ENCODE data around the gene RPL29. TPM values are rescaled to one million over a fixed set of nuclear protein-coding genes. Genes with fewer than 3 reads are reported as not detected.

The RPL29 gene
- total and polyA plus RNA-seq, 2 of the 13 experiments (the other 11 are each of a cell fraction or from before 2014, with no cell fraction given), result 1,348 to 2,263 TPM

DNA sequence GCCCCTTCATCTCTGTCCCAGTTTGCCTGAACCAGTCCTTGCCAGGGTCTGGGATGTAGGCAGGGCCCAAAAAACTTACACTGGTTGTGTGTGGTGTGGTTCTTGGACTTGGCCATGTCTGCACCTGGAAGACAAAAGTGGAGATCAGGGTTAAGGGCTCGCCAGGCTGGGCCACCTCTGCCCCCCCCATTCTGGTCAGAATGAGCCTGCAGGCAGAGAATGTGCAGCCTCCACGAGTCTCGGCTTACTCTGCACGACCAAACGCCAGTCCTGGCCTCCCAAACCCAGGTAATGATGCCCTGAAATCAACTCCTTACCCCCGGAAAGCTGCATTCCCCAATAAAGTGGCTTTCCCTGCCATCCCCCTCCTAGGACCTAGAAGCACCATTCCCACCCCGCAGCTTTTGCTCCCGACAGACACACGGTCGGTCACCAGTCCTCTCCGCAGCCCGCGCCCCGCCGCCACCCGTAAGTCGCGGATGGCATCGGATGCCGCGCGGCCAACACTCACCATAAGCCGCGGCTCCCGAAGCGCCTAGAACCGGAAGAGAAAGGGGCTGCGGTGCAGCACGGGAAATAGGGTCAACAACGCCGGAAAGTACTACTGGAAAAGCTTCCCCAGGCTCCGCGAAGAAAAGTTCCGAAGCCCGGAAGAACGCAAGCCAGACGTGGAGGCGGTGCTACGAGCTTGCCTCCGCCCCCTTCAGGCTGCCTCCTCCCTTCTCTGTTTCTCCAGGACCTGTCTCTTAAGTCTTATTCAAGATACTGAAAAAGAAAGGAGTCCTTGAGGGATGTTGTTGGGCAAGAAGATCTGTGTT lies at the start of gene RPL29 (continued):
- TF ChIP-seq, protein P1, sequence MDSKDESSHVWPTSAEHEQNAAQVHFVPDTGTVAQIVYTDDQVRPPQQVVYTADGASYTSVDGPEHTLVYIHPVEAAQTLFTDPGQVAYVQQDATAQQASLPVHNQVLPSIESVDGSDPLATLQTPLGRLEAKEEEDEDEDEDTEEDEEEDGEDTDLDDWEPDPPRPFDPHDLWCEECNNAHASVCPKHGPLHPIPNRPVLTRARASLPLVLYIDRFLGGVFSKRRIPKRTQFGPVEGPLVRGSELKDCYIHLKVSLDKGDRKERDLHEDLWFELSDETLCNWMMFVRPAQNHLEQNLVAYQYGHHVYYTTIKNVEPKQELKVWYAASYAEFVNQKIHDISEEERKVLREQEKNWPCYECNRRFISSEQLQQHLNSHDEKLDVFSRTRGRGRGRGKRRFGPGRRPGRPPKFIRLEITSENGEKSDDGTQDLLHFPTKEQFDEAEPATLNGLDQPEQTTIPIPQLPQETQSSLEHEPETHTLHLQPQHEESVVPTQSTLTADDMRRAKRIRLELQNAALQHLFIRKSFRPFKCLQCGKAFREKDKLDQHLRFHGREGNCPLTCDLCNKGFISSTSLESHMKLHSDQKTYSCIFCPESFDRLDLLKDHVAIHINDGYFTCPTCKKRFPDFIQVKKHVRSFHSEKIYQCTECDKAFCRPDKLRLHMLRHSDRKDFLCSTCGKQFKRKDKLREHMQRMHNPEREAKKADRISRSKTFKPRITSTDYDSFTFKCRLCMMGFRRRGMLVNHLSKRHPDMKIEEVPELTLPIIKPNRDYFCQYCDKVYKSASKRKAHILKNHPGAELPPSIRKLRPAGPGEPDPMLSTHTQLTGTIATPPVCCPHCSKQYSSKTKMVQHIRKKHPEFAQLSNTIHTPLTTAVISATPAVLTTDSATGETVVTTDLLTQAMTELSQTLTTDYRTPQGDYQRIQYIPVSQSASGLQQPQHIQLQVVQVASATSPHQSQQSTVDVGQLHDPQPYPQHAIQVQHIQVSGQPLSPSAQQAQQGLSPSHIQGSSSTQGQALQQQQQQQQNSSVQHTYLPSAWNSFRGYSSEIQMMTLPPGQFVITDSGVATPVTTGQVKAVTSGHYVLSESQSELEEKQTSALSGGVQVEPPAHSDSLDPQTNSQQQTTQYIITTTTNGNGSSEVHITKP (CRISPR knock-in tag; IDR thresholded peaks at IDR 0.05; ENCODE audit: low read depth), result no peak; the same call in 1 of the 2 replicates
- TF ChIP-seq U2AF1 (optimal IDR thresholded peaks at IDR 0.05; ENCODE audit: low read depth, low read length), result peak; percentile 78
- peak; percentile 94 for TF ChIP-seq HDAC1 (CRISPR knock-in tag; IDR thresholded peaks at IDR 0.05)
- TF ChIP-seq NKX3-1 (CRISPR knock-in tag; IDR thresholded peaks at IDR 0.05), result peak; percentile 88
- peak; percentile 29; the same call in 1 of the 2 replicates for TF ChIP-seq DNMT1 (CRISPR knock-in tag; IDR thresholded peaks at IDR 0.05)
- peak; percentile 83 for TF ChIP-seq ZNF331 (CRISPR knock-in tag; IDR thresholded peaks at IDR 0.05)
- TF ChIP-seq, protein P2, sequence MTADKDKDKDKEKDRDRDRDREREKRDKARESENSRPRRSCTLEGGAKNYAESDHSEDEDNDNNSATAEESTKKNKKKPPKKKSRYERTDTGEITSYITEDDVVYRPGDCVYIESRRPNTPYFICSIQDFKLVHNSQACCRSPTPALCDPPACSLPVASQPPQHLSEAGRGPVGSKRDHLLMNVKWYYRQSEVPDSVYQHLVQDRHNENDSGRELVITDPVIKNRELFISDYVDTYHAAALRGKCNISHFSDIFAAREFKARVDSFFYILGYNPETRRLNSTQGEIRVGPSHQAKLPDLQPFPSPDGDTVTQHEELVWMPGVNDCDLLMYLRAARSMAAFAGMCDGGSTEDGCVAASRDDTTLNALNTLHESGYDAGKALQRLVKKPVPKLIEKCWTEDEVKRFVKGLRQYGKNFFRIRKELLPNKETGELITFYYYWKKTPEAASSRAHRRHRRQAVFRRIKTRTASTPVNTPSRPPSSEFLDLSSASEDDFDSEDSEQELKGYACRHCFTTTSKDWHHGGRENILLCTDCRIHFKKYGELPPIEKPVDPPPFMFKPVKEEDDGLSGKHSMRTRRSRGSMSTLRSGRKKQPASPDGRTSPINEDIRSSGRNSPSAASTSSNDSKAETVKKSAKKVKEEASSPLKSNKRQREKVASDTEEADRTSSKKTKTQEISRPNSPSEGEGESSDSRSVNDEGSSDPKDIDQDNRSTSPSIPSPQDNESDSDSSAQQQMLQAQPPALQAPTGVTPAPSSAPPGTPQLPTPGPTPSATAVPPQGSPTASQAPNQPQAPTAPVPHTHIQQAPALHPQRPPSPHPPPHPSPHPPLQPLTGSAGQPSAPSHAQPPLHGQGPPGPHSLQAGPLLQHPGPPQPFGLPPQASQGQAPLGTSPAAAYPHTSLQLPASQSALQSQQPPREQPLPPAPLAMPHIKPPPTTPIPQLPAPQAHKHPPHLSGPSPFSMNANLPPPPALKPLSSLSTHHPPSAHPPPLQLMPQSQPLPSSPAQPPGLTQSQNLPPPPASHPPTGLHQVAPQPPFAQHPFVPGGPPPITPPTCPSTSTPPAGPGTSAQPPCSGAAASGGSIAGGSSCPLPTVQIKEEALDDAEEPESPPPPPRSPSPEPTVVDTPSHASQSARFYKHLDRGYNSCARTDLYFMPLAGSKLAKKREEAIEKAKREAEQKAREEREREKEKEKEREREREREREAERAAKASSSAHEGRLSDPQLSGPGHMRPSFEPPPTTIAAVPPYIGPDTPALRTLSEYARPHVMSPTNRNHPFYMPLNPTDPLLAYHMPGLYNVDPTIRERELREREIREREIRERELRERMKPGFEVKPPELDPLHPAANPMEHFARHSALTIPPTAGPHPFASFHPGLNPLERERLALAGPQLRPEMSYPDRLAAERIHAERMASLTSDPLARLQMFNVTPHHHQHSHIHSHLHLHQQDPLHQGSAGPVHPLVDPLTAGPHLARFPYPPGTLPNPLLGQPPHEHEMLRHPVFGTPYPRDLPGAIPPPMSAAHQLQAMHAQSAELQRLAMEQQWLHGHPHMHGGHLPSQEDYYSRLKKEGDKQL (CRISPR knock-in tag; IDR thresholded peaks at IDR 0.05; ENCODE audit: low read depth), result 0 out of 2 replicates have a peak, but pooled peaks have one; percentile 35
- TF ChIP-seq ZNF354B (CRISPR knock-in tag; IDR thresholded peaks at IDR 0.05), result 0 out of 2 replicates have a peak, but pooled peaks have one; percentile 81
- TF ChIP-seq ZNF678 (CRISPR knock-in tag; IDR thresholded peaks at IDR 0.05), result no peak
- TF ChIP-seq ZNF615 (CRISPR knock-in tag; IDR thresholded peaks at IDR 0.05; ENCODE audit: borderline replicate concordance), result no peak; the same call in 1 of the 2 replicates
- 0 out of 2 replicates have a peak, but pooled peaks have one; percentile 18 for TF ChIP-seq ZNF33A (CRISPR knock-in tag; IDR thresholded peaks at IDR 0.05; ENCODE audit: borderline replicate concordance)
- TF ChIP-seq SPEN (CRISPR knock-in tag; IDR thresholded peaks at IDR 0.05; ENCODE audit: low read depth), result peak; percentile 100; the same call in 1 of the 2 replicates
- TF ChIP-seq ZNF577 (CRISPR knock-in tag; IDR thresholded peaks at IDR 0.05; ENCODE audit: borderline replicate concordance, low read depth), result no peak
- no peak for TF ChIP-seq MATR3 (CRISPR knock-in tag; IDR thresholded peaks at IDR 0.05)
- TF ChIP-seq, protein P3, sequence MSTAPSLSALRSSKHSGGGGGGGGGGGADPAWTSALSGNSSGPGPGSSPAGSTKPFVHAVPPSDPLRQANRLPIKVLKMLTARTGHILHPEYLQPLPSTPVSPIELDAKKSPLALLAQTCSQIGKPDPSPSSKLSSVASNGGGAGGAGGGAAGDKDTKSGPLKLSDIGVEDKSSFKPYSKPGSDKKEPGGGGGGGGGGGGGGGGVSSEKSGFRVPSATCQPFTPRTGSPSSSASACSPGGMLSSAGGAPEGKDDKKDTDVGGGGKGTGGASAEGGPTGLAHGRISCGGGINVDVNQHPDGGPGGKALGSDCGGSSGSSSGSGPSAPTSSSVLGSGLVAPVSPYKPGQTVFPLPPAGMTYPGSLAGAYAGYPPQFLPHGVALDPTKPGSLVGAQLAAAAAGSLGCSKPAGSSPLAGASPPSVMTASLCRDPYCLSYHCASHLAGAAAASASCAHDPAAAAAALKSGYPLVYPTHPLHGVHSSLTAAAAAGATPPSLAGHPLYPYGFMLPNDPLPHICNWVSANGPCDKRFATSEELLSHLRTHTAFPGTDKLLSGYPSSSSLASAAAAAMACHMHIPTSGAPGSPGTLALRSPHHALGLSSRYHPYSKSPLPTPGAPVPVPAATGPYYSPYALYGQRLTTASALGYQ (CRISPR knock-in tag; IDR thresholded peaks at IDR 0.05), result peak; percentile 89
- TF ChIP-seq ARNTL (CRISPR knock-in tag; IDR thresholded peaks at IDR 0.05), result peak; percentile 74; the same call in 1 of the 2 replicates
- no peak for TF ChIP-seq ZNF7 (CRISPR knock-in tag; IDR thresholded peaks at IDR 0.05)
- peak; percentile 58; the same call in 1 of the 2 replicates for TF ChIP-seq PITX1 (CRISPR knock-in tag; IDR thresholded peaks at IDR 0.05)

Measured in HepG2 (cell line).